Measurements from ENCODE around the gene EIF2D.

The EIF2D gene

GRCh38 chr1:206568256-206568655, 44.0 kb downstream of the EIF2D start:
- Histone ChIP-seq H3K9ac (ENCODE audit: low read depth, low read length) (no peak overlapping the region), H3K9me3 (ENCODE audit: insufficient read depth, low read depth, low read length) (no peaks in the 10 kb centered on the region), H3K36me3 (ENCODE audit: insufficient read depth, low read length) (no peaks in the 10 kb centered on the region), H3K4me1 (ENCODE audit: insufficient read depth, low read length) (peaks cover 8% of the 10 kb centered on the region; the same call in 1 of the 2 replicates), H3K4me3 (ENCODE audit: low read length) (no peak overlapping the region), H3K27ac (ENCODE audit: low read depth, low read length) (no peak overlapping the region), H3K27me3 (ENCODE audit: insufficient read depth, low read length) (no peaks in the 10 kb centered on the region)
- WGBS = 95% methylated on average over 10 of the region's 10 CpGs

GRCh38 chr1:206566999-206567398, 45.3 kb downstream of the EIF2D start:
- Histone ChIP-seq H3K4me1 (ENCODE audit: insufficient read depth, low read length) (peaks cover 8% of the 10 kb centered on the region; the same call in 1 of the 2 replicates), H3K4me3 (ENCODE audit: low read length) (no peak overlapping the region), H3K27ac (ENCODE audit: low read depth, low read length) (no peak overlapping the region), H3K27me3 (ENCODE audit: insufficient read depth, low read length) (no peaks in the 10 kb centered on the region), H3K36me3 (ENCODE audit: insufficient read depth, low read length) (no peaks in the 10 kb centered on the region), H3K9me3 (ENCODE audit: insufficient read depth, low read depth, low read length) (no peaks in the 10 kb centered on the region), H3K9ac (ENCODE audit: low read depth, low read length) (no peak overlapping the region)
- 79% methylated on average over 4 of the region's 4 CpGs for WGBS

GRCh38 chr1:206565995-206566394, 46.3 kb downstream of the EIF2D start:
- H3K9me3 ChIP-seq (ENCODE audit: insufficient read depth, low read depth, low read length) = no peaks in the 10 kb centered on the region
- H3K4me1 ChIP-seq (ENCODE audit: insufficient read depth, low read length) = peaks cover 8% of the 10 kb centered on the region; the same call in 1 of the 2 replicates
- WGBS = 92% methylated on average over 4 of the region's 4 CpGs
- no peak overlapping the region for H3K9ac ChIP-seq (ENCODE audit: low read depth, low read length)
- H3K4me3 ChIP-seq (ENCODE audit: low read length) = no peak overlapping the region
- H3K36me3 ChIP-seq (ENCODE audit: insufficient read depth, low read length) = no peaks in the 10 kb centered on the region
- no peaks in the 10 kb centered on the region for H3K27me3 ChIP-seq (ENCODE audit: insufficient read depth, low read length)
- no peak overlapping the region for H3K27ac ChIP-seq (ENCODE audit: low read depth, low read length)

GRCh38 chr1:206563367-206564207, 48.7 kb downstream of the EIF2D start:
- 68% methylated on average over 1 of the region's 1 CpG for WGBS
- Histone ChIP-seq H3K4me1 (ENCODE audit: insufficient read depth, low read length) (peaks cover 4% of the 10 kb centered on the region; the same call in 1 of the 2 replicates), H3K27me3 (ENCODE audit: insufficient read depth, low read length) (peaks cover 12% of the 10 kb centered on the region), H3K36me3 (ENCODE audit: insufficient read depth, low read length) (no peaks in the 10 kb centered on the region), H3K9ac (ENCODE audit: low read depth, low read length) (no peak overlapping the region), H3K4me3 (ENCODE audit: low read length) (no peak overlapping the region), H3K27ac (ENCODE audit: low read depth, low read length) (no peak overlapping the region), H3K9me3 (ENCODE audit: insufficient read depth, low read depth, low read length) (no peaks in the 10 kb centered on the region)

GRCh38 chr1:206560007-206560716, 52.1 kb downstream of the EIF2D start:
- H3K27ac ChIP-seq (ENCODE audit: low read depth, low read length) = no peak overlapping the region
- no peak overlapping the region for H3K4me3 ChIP-seq (ENCODE audit: low read length)
- H3K4me1 ChIP-seq (ENCODE audit: insufficient read depth, low read length) = peaks cover 16% of the 10 kb centered on the region; the same call in 1 of the 2 replicates
- H3K9ac ChIP-seq (ENCODE audit: low read depth, low read length) = no peak overlapping the region
- no peaks in the 10 kb centered on the region for H3K9me3 ChIP-seq (ENCODE audit: insufficient read depth, low read depth, low read length)
- H3K27me3 ChIP-seq (ENCODE audit: insufficient read depth, low read length) = peaks cover 44% of the 10 kb centered on the region
- 77% methylated on average over 10 of the region's 10 CpGs for WGBS
- H3K36me3 ChIP-seq (ENCODE audit: insufficient read depth, low read length) = no peaks in the 10 kb centered on the region

- WGBS = 75% methylated on average over 5 of the region's 5 CpGs
- H3K4me3 ChIP-seq (ENCODE audit: low read length) = no peak overlapping the region
- no peak overlapping the region for H3K27ac ChIP-seq (ENCODE audit: low read depth, low read length)
- no peaks in the 10 kb centered on the region for H3K9me3 ChIP-seq (ENCODE audit: insufficient read depth, low read depth, low read length)
- peaks cover 44% of the 10 kb centered on the region for H3K27me3 ChIP-seq (ENCODE audit: insufficient read depth, low read length)
- H3K36me3 ChIP-seq (ENCODE audit: insufficient read depth, low read length) = no peaks in the 10 kb centered on the region
- H3K4me1 ChIP-seq (ENCODE audit: insufficient read depth, low read length) = peaks cover 16% of the 10 kb centered on the region; the same call in 1 of the 2 replicates
- H3K9ac ChIP-seq (ENCODE audit: low read depth, low read length) = no peak overlapping the region
Observed at GRCh38 chr1:206559672-206559995, 52.6 kb downstream of the EIF2D start.

GRCh38 chr1:206558794-206559671, 53.2 kb downstream of the EIF2D start:
- Histone ChIP-seq H3K9ac (ENCODE audit: low read depth, low read length) (no peak overlapping the region), H3K27ac (ENCODE audit: low read depth, low read length) (no peak overlapping the region), H3K9me3 (ENCODE audit: insufficient read depth, low read depth, low read length) (no peaks in the 10 kb centered on the region), H3K4me1 (ENCODE audit: insufficient read depth, low read length) (peaks cover 16% of the 10 kb centered on the region; the same call in 1 of the 2 replicates), H3K36me3 (ENCODE audit: insufficient read depth, low read length) (no peaks in the 10 kb centered on the region), H3K27me3 (ENCODE audit: insufficient read depth, low read length) (peaks cover 44% of the 10 kb centered on the region), H3K4me3 (ENCODE audit: low read length) (no peak overlapping the region)
- 81% methylated on average over 6 of the region's 6 CpGs for WGBS

- Histone ChIP-seq H3K4me1 (ENCODE audit: insufficient read depth, low read length) (peaks cover 16% of the 10 kb centered on the region; the same call in 1 of the 2 replicates), H3K36me3 (ENCODE audit: insufficient read depth, low read length) (no peaks in the 10 kb centered on the region), H3K27me3 (ENCODE audit: insufficient read depth, low read length) (peaks cover 44% of the 10 kb centered on the region), H3K9me3 (ENCODE audit: insufficient read depth, low read depth, low read length) (no peaks in the 10 kb centered on the region), H3K4me3 (ENCODE audit: low read length) (peak overlapping the region; percentile 66), H3K27ac (ENCODE audit: low read depth, low read length) (no peak overlapping the region), H3K9ac (ENCODE audit: low read depth, low read length) (no peak overlapping the region; the same call in 1 of the 2 replicates)
- 76% methylated on average over 14 of the region's 14 CpGs for WGBS
Observed at GRCh38 chr1:206557636-206558473, 54.4 kb downstream of the EIF2D start.

- H3K9ac ChIP-seq (ENCODE audit: low read depth, low read length) = no peak overlapping the region; the same call in 1 of the 2 replicates
- H3K27ac ChIP-seq (ENCODE audit: low read depth, low read length) = no peak overlapping the region
Observed at GRCh38 chr1:206556750-206557635, 55.3 kb downstream of the EIF2D start.

More at GRCh38 chr1:206556750-206557635, 55.3 kb downstream of the EIF2D start:
- Histone ChIP-seq H3K4me3 (ENCODE audit: low read length) (peak overlapping the region; percentile 66), H3K27me3 (ENCODE audit: insufficient read depth, low read length) (peaks cover 44% of the 10 kb centered on the region), H3K36me3 (ENCODE audit: insufficient read depth, low read length) (no peaks in the 10 kb centered on the region), H3K4me1 (ENCODE audit: insufficient read depth, low read length) (peaks cover 16% of the 10 kb centered on the region; the same call in 1 of the 2 replicates), H3K9me3 (ENCODE audit: insufficient read depth, low read depth, low read length) (no peaks in the 10 kb centered on the region)
- WGBS = 2% methylated on average over 67 of the region's 67 CpGs
